Adrenal gland (tissue), 12 donors: ENCODE measurements around the gene CCDC149. TPM values are rescaled to one million over a fixed set of nuclear protein-coding genes. Genes with fewer than 3 reads are reported as not detected.

Experiments used
- DNase-seq, 7 donors: peaks; one replicate each; pipeline ENCODE4 v3.0.0-alpha.2; 2019 to 2020
- H3K27ac ChIP-seq, 5 donors: fragments of 200-600 bp; sonication (generic) in 4 of 5; 1 replicate in 3 of 5; 2 replicates in 2 of 5; pipeline versions ENCODE4 v1.5.1 to v1.8.0; 2016 to 2020; ENCODE audit warnings: mild to moderate bottlenecking in 1 of 5
- H3K27me3 ChIP-seq: fragments of 200-600 bp; 2 replicates; pipeline ENCODE4 v1.8.0; 2021
- H3K36me3 ChIP-seq, 2 donors: fragments of 200-600 bp; replicated peaks in 1 of 2; 1 replicate in 1 of 2; 2 replicates in 1 of 2; pipeline versions ENCODE4 v1.5.1 to v1.8.0; 2018 to 2022
- H3K4me1 ChIP-seq, 2 donors: fragments of 200-600 bp; replicated peaks in 1 of 2; 1 replicate in 1 of 2; 2 replicates in 1 of 2; pipeline versions ENCODE4 v1.5.1 to v1.8.0; 2018 to 2021
- H3K4me3 ChIP-seq, 4 donors: fragments of 200-600 bp; sonication (generic) in 3 of 4; one replicate each; pipeline ENCODE4 v1.5.1; 2016 to 2018
- H3K9me3 ChIP-seq, 3 donors: fragments of 200-600 bp; sonication (generic) in 1 of 3; replicated peaks in 1 of 3; 1 replicate in 2 of 3; 2 replicates in 1 of 3; pipeline versions ENCODE4 v1.5.1 to v1.8.0; 2016 to 2021
- POLR2A ChIP-seq, 2 donors: fragments of 450-650 bp; IDR thresholded peaks; one replicate each; pipeline ENCODE4 v1.6.1; 2017; ENCODE audit warnings: antibody characterized with exemption in 2 of 2, mild to moderate bottlenecking in 2 of 2, moderate library complexity in 1 of 2
- WGBS, 4 donors: extraction: QIAGEN DNeasy Blood & Tissue Kit in 2 of 4; methylation state at CpG; one replicate each; pipeline versions ENCODE4 v1.1.5 to v1.1.7; 2013 to 2017; 5-methylcytosine and 5-hydroxymethylcytosine counted together
- intact Hi-C, 2 donors: fragments of 100-400 bp; cut with DNase I; formaldehyde crosslinking; loops; one replicate each; pipeline versions ENCODE4 v1.14.1 to v1.15.0; 2022 to 2023
- polyA plus RNA-seq, 3 donors: library from polyadenylated mRNA; stranded (reverse); fragments of 200-250 nt in 2 of 3; fragments of 350-450 nt in 1 of 3; fragmentation: Illumina TruSeq in 1 of 3; extraction: RNeasy Lipid Tissue Mini Kit (QIAGEN cat#74804) in 1 of 3; gene quantifications; one replicate each; pipeline ENCODE4 v1.2.3, GENCODE V29; 2013 to 2014
- total RNA-seq, 9 donors: library from RNA; depleted of rRNA in 4 of 9; stranded (reverse); fragments of >200 nt in 4 of 9; fragments of 120-200 nt in 1 of 9; fragmentation: NEBNext Ultra II Directional in 1 of 9; extraction: Animal tissue kit (Norgen Biotek cat#: 25700) in 1 of 9; gene quantifications; one replicate each; pipeline versions ENCODE4 v1.1.0 to v1.2.4, GENCODE V29; 2013 to 2023
- TF ChIP-seq, protein P1 (sequence below), 6 experiments: fragments of 450-650 bp in 4 of 6; fragments of 200-600 bp in 2 of 6; sonication (generic) in 1 of 6; IDR thresholded peaks; 1 replicate in 5 of 6; 2 replicates in 1 of 6; pipeline versions ENCODE4 v1.5.1 to v1.8.0; 2016 to 2021; ENCODE audit warnings: antibody characterized with exemption in 6 of 6, mild to moderate bottlenecking in 2 of 6, moderate library complexity in 1 of 6
- donor health status: healthy with polysubstance abuse.
- donor health status: Bipolar disorder and iron deficiency.
- donor health status: DM: yes; HTN: yes; CAD: no.
- donor health status: DM: no; HTN: no; CAD: no.
- donor health status: DM: no; HTN: no; CAD: no.
- donor health status: DM: yes; HTN: yes; CAD: no.

Gene CCDC149
- total and polyA plus RNA-seq, 12 donors: 3.6 to 13.0 (median 8.4) TPM

DNA sequence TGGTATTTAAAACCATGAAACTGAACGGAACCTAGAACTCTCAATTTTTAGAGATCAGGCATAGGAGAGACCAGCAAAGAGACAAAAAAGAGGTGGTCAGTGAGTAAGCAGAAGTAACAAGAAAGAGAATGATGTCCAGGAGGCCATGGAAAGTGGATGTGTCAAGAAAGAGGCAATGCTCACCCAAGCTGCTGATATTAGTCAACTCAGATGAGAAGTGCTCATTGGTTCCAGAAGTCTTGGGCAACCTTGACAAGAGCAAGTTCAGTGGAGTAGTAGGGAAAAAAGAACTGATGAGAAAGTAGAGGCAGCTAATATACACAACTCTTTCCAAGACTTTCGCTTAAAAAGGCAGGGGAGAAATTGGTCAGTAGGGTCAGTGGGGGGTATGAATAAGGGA lies 23.0 kb upstream of the CCDC149 start:
- no peak for DNase-seq
- H3K27ac ChIP-seq: no peak overlapping the region
- intact Hi-C loops: no loop called here
- peaks cover 0 to 11% (median 0%) of the 10 kb centered on the region in 3 donors for H3K9me3 ChIP-seq
- H3K27me3 ChIP-seq: no peaks in the 10 kb centered on the region
- no peaks in the 10 kb centered on the region for H3K36me3 ChIP-seq
- no peaks in the 10 kb centered on the region for H3K4me1 ChIP-seq
- no peak overlapping the region for H3K4me3 ChIP-seq
- TF ChIP-seq, protein P1, sequence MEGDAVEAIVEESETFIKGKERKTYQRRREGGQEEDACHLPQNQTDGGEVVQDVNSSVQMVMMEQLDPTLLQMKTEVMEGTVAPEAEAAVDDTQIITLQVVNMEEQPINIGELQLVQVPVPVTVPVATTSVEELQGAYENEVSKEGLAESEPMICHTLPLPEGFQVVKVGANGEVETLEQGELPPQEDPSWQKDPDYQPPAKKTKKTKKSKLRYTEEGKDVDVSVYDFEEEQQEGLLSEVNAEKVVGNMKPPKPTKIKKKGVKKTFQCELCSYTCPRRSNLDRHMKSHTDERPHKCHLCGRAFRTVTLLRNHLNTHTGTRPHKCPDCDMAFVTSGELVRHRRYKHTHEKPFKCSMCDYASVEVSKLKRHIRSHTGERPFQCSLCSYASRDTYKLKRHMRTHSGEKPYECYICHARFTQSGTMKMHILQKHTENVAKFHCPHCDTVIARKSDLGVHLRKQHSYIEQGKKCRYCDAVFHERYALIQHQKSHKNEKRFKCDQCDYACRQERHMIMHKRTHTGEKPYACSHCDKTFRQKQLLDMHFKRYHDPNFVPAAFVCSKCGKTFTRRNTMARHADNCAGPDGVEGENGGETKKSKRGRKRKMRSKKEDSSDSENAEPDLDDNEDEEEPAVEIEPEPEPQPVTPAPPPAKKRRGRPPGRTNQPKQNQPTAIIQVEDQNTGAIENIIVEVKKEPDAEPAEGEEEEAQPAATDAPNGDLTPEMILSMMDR (IDR thresholded peaks at IDR 0.05): no peak
- TF ChIP-seq POLR2A (IDR thresholded peaks at IDR 0.05): no peak
- WGBS, 4 donors: 73 to 91% (median 87%) methylated on average over 2 of the region's 2 CpGs

DNA sequence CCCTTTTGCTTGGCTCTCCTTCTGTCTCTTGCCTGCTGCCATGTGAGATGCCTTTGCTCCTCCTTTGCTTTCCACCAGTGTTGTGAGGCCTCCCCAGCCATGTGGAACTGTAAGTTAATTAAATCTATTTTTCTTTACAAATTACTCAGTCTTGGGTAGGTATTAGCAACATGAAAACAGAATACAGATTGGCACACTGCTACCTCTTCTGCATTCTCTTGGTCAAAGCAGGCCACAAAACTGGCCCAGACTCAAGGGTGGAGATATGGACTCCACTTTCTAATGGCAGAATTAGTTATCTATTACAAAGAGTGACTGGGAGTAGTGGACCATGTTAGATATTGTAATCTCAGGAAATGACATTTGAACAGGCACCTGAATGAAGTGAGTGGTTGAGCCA lies 21.5 kb upstream of the CCDC149 start:
- intact Hi-C loops: no loop called here
- TF ChIP-seq, protein P1 (IDR thresholded peaks at IDR 0.05): no peak
- TF ChIP-seq POLR2A (IDR thresholded peaks at IDR 0.05): no peak
- H3K4me3 ChIP-seq: no peak overlapping the region
- no peak for DNase-seq
- no peak overlapping the region for H3K27ac ChIP-seq
- no peaks in the 10 kb centered on the region for H3K4me1 ChIP-seq
- no peaks in the 10 kb centered on the region for H3K36me3 ChIP-seq
- H3K27me3 ChIP-seq: no peaks in the 10 kb centered on the region
- H3K9me3 ChIP-seq: peaks cover 0 to 11% (median 0%) of the 10 kb centered on the region in 3 donors

DNA sequence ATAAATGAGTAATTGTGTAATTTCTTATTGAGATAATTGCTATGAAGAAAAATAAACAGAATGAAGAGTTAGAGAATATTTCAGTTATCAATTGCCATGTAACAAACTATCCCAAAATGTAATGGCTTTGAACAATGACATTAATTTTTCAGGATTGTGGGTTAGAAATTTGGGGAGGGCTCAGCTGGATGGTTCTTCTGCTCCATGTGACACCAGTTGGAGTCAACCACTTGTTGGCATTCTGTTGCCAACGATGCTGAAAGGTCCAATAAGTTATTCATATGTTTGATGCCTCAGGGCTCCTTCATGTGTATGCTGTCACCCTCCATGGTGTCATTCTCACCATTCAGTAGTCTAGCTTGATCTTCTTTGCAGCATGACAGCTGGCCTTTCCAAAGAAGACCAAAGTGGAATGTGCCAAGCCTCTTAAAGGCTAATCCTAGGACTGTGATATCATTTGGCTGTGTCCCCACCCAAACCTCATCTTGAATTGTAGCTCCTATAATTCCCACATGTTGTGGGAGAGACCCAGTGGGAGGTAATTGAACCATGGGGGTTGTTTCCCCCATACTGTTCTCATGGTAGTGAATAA lies 20.9 kb upstream of the CCDC149 start:
- WGBS, 4 donors: 30 to 58% (median 51%) methylated on average over 1 of the region's 1 CpG
- Histone ChIP-seq H3K9me3 (peaks cover 0 to 11% (median 0%) of the 10 kb centered on the region in 3 donors), H3K36me3 (no peaks in the 10 kb centered on the region), H3K4me1 (no peaks in the 10 kb centered on the region), H3K27ac (no peak overlapping the region), H3K4me3 (no peak overlapping the region), H3K27me3 (no peaks in the 10 kb centered on the region)
- intact Hi-C loops: no loop called here
- TF ChIP-seq POLR2A (IDR thresholded peaks at IDR 0.05): no peak
- TF ChIP-seq, protein P1 (IDR thresholded peaks at IDR 0.05): no peak
- DNase-seq: no peak

DNA sequence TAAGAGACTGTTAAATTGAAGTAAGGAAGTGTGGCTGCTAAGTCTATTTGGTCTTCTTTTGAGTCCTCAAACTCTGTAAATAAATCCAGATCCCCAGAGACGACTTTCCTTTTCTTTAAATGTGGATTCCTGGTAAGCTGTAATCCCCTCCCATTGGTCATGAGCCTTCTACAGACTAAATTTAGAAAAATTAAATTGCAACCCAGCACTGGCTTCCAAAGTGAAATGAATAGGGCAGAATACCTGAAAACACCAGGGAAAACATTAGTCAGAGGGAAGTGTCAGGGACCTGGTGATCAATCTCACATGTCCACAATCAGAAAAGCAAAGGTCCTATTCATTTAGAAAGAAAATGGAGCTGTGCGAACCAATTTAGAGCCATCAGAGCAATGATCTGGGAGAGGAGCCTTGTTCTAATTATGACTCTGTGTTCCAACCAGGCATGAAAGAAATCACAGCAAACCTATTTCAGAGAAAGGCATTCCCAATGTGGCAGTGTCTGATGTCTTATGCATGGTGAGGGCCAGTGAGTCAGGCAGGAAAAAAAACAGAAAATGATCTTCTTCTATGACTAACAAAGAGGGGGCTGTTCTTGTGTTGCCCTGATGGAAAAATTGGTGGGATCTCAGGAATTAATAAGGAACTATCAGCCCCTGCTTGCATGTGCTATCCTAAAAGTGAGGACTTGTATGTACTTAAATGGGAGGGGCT lies 19.8 kb upstream of the CCDC149 start:
- no peaks in the 10 kb centered on the region for H3K36me3 ChIP-seq
- WGBS, 4 donors: 40 to 59% (median 48%) methylated on average over 2 of the region's 2 CpGs
- no peak overlapping the region for H3K4me3 ChIP-seq
- intact Hi-C loops: no loop called here
- H3K27me3 ChIP-seq: no peaks in the 10 kb centered on the region
- H3K27ac ChIP-seq: no peak overlapping the region
- TF ChIP-seq, protein P1 (IDR thresholded peaks at IDR 0.05): no peak
- TF ChIP-seq POLR2A (IDR thresholded peaks at IDR 0.05): no peak
- H3K9me3 ChIP-seq: peaks cover 0 to 11% (median 0%) of the 10 kb centered on the region in 3 donors
- H3K4me1 ChIP-seq: no peaks in the 10 kb centered on the region
- DNase-seq: no peak
